G401 (cell line): ENCODE data around the gene UNKL. TPM values are rescaled to one million over a fixed set of nuclear protein-coding genes. Genes with fewer than 3 reads are reported as not detected.

Experiments
- DNase-seq: peaks from one replicate; pipeline ENCODE4 v3.0.0-alpha.2; 2015; ENCODE audit warnings: low spot score
- in situ Hi-C: cut with HindIII; loops from 2 replicates; pipeline ENCODE4 v1.10.0; 2016; ENCODE audit warnings: low sequenced_read_pairs, mixed read lengths
- total RNA-seq: library from RNA; depleted of rRNA; stranded (reverse); fragments of >200 nt; shearing (Covaris generic); gene quantifications from 2 replicates; pipeline ENCODE4 v1.2.3, GENCODE V29; 2014; rRNA removed

Gene UNKL
- total RNA-seq: 8.2 and 11.1 TPM in 2 replicates

- in situ Hi-C loops: no loop called here
- DNase-seq: peak; percentile 36
These were observed at the start of gene UNKL for GRCh38 chr16:1414532-1415260. Gene UNKL, minus strand, starts transcription at chr16:1414704. Its CDS starts 13 bp downstream, at chr16:1414691.

GRCh38 chr16:1461146-1461545 is 46.6 kb upstream of the UNKL start:
- in situ Hi-C loops: no loop called here
- no peak for DNase-seq

GRCh38 chr16:1460602-1461138 is 46.2 kb upstream of the UNKL start:
- DNase-seq: no peak
- in situ Hi-C loops: no loop called here

GRCh38 chr16:1459967-1460366 is 45.5 kb upstream of the UNKL start:
- no peak for DNase-seq
- in situ Hi-C loops: no loop called here

GRCh38 chr16:1458977-1459341 is 44.5 kb upstream of the UNKL start:
- in situ Hi-C loops: no loop called here

GRCh38 chr16:1458336-1458976 is 44.0 kb upstream of the UNKL start:
- in situ Hi-C loops: no loop called here
- DNase-seq: no peak

More at GRCh38 chr16:1458977-1459341, 44.5 kb upstream of the UNKL start:
- no peak for DNase-seq

- in situ Hi-C loops: no loop called here
- DNase-seq: no peak
These were observed 43.2 kb upstream of the UNKL start for GRCh38 chr16:1457489-1458245.

GRCh38 chr16:1456951-1457350 is 42.4 kb upstream of the UNKL start:
- DNase-seq: no peak

GRCh38 chr16:1455190-1456171 is 41.0 kb upstream of the UNKL start:
- in situ Hi-C loops: no loop called here
- no peak for DNase-seq

More at GRCh38 chr16:1456951-1457350, 42.4 kb upstream of the UNKL start:
- in situ Hi-C loops: no loop called here

- no peak for DNase-seq
- in situ Hi-C loops: no loop called here
These were observed 40.1 kb upstream of the UNKL start for GRCh38 chr16:1454561-1454960.

GRCh38 chr16:1453316-1453715 is 38.8 kb upstream of the UNKL start:
- no peak for DNase-seq
- in situ Hi-C loops: no loop called here

GRCh38 chr16:1452530-1452929 is 38.0 kb upstream of the UNKL start:
- in situ Hi-C loops: no loop called here
- no peak for DNase-seq

GRCh38 chr16:1451702-1452392 is 37.3 kb upstream of the UNKL start:
- in situ Hi-C loops: no loop called here

GRCh38 chr16:1450841-1451240 is 36.3 kb upstream of the UNKL start:
- in situ Hi-C loops: no loop called here
- DNase-seq: no peak

More at GRCh38 chr16:1451702-1452392, 37.3 kb upstream of the UNKL start:
- no peak for DNase-seq

- DNase-seq: no peak
- in situ Hi-C loops: no loop called here
These were observed 35.7 kb upstream of the UNKL start for GRCh38 chr16:1450218-1450617.

- in situ Hi-C loops: no loop called here
- no peak for DNase-seq
These were observed 34.8 kb upstream of the UNKL start for GRCh38 chr16:1449201-1449788.

- in situ Hi-C loops: no loop called here
- DNase-seq: no peak
These were observed 34.1 kb upstream of the UNKL start for GRCh38 chr16:1448536-1449116.
